ENCODE results near the gene ARHGEF4.
"Not testable (repeated sequence)": the region's sequence is repeated elsewhere in the genome, so short reads cannot be mapped to it uniquely, and the experiment has no call there.

GRCh38 chr2:131075578-131075977, 238.9 kb downstream of the ARHGEF4 start:
- not testable (repeated sequence) for TF ChIP-seq CTCF (IDR thresholded peaks at IDR 0.05; ENCODE audit: extremely low read depth in 1 of 2, insufficient read depth in 1 of 2, low read depth in 1 of 2, low read length in 2 of 2); MAX (IDR thresholded peaks at IDR 0.05; ENCODE audit: insufficient read depth, insufficient read length); POLR2A (IDR thresholded peaks at IDR 0.05; ENCODE audit: low read depth, low read length); MYC (IDR thresholded peaks at IDR 0.05; ENCODE audit: low read depth, low read length); POLR2AphosphoS5 (IDR thresholded peaks at IDR 0.05; ENCODE audit: insufficient read depth, low read depth, low read length)

All from endothelial cell of umbilical vein (primary cell).